Thyroid gland (tissue), 4 donors: Measurements from ENCODE around the gene RPS6KB2.

Source experiments
- POLR2A ChIP-seq, 2 donors: fragments of 450-650 bp; IDR thresholded peaks; one replicate each; pipeline ENCODE4 v1.6.1; 2017; ENCODE audit warnings: antibody characterized with exemption in 2 of 2, mild to moderate bottlenecking in 2 of 2, moderate library complexity in 1 of 2
- TF ChIP-seq, protein P1 (sequence below), 6 experiments: fragments of 200-600 bp in 3 of 6; fragments of 450-650 bp in 3 of 6; sonication (generic) in 3 of 6; IDR thresholded peaks; one replicate each; pipeline ENCODE4 v1.5.1; 2016 to 2019; ENCODE audit warnings: antibody characterized with exemption in 6 of 6, mild to moderate bottlenecking in 2 of 6, inconsistent platforms in 1 of 6, moderate library complexity in 1 of 6

DNA sequence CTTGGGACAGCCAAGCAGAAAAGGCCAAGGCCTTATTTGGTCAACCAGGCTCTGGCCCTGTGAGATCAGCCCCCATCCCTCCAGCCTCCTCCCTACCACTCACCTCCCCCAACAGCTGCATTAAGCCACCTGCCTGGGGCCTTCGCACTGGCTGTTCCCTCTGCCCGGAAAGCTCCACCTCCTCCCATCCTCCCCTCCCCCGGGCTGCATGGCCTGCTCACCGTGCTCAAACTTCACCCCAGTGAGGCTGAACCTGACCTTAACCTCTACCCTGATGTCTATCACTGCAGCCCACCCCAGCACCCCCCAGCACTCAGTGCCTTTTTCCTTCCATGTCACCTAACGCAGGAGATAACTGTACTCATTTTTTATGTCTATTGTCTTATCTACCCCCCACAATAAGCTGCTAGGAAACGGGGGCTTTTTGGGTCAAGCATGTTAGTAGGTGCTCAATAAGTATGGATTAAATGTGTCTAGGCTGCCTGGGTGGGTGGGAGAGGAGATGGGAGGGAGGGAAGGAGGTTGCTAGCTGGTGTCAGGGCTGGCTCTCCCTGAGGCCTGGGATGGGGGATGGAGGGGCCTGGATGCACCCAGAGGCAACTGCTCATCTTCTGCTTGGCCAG lies 8.3 kb downstream of the RPS6KB2 start:
- TF ChIP-seq, protein P1, sequence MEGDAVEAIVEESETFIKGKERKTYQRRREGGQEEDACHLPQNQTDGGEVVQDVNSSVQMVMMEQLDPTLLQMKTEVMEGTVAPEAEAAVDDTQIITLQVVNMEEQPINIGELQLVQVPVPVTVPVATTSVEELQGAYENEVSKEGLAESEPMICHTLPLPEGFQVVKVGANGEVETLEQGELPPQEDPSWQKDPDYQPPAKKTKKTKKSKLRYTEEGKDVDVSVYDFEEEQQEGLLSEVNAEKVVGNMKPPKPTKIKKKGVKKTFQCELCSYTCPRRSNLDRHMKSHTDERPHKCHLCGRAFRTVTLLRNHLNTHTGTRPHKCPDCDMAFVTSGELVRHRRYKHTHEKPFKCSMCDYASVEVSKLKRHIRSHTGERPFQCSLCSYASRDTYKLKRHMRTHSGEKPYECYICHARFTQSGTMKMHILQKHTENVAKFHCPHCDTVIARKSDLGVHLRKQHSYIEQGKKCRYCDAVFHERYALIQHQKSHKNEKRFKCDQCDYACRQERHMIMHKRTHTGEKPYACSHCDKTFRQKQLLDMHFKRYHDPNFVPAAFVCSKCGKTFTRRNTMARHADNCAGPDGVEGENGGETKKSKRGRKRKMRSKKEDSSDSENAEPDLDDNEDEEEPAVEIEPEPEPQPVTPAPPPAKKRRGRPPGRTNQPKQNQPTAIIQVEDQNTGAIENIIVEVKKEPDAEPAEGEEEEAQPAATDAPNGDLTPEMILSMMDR (IDR thresholded peaks at IDR 0.05) = no peak
- TF ChIP-seq POLR2A (IDR thresholded peaks at IDR 0.05) = no peak
